SH-SY5Y (cell line): ENCODE measurements around the gene OR4K14.

ENCODE experiments used
- GATA2 ChIP-seq: IDR thresholded peaks from 2 replicates; pipeline ENCODE4 v1.6.1; 2011; ENCODE audit warnings: mild to moderate bottlenecking, low read depth, low read length
- GATA3 ChIP-seq: IDR thresholded peaks from 2 replicates; pipeline ENCODE4 v1.6.1; 2011; ENCODE audit warnings: low read depth, mild to moderate bottlenecking, low read length, moderate library complexity

- TF ChIP-seq GATA3 (no peak), GATA2 (no peak)
Measured at GRCh38 chr14:20035938-20036337, 16.8 kb upstream of the OR4K14 start, which contains the start of gene OR4K13.
